ENCODE results near the gene NDST4. TPM values are rescaled to one million over a fixed set of nuclear protein-coding genes. Genes with fewer than 3 reads are reported as not detected.
A peak's percentile ranks its signal among the peaks of the same experiment; 100 is the strongest.

The NDST4 gene
- total RNA-seq, 1 donor from 2014 or later, result not detected

- no peak for DNase-seq (ENCODE audit: low read depth in 2 of 2)
Observed at GRCh38 chr4:114791976-114792375, 321.4 kb downstream of the NDST4 start.

GRCh38 chr4:114785570-114785969 is 327.9 kb downstream of the NDST4 start:
- no peak for DNase-seq (ENCODE audit: low read depth in 2 of 2)

- DNase-seq (ENCODE audit: low read depth in 2 of 2), result no peak
Observed at GRCh38 chr4:114783215-114783595, 330.2 kb downstream of the NDST4 start.

DNA sequence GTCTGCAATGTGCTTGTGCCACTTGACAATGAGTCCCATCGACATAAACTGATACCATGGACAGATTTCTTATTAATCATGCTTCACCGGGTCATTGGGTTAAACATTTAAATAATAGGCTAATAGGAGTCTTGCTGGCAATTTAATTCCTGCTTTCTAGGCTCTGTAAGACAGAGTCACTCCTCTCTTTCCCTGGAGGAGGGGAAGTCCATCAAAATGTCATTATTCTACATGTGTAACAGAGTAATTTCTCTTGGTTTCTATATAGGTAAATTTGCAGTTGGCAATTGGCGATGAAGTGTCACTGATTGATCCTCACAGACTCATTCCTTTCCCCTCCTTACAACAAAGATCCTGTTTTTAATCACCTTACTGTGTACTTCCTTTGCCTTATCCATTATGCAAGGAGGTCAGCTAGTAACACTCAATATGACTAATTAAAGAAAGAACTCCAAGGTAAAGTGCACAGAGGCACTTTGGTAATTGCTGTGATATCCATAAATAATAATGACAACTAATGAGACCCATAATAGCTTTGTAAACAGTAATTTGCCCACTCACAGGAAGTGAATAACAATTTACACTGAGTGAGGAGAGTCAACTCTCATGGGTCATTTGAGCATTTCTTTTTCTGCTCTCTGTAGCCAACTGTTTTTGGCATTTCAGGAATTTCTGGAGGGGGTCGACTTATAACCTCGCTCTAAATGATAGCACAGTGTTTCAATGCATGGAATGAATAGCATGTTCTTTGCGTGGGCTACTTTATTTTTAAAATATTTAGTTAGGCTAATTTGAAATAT is 330.8 kb downstream of the NDST4 start:
- no peak for DNase-seq (ENCODE audit: low read depth in 2 of 2)

- DNase-seq (ENCODE audit: low read depth in 2 of 2), result peak in 1 of 2 donors; percentile 69
Observed at GRCh38 chr4:114780205-114780604, 333.2 kb downstream of the NDST4 start.

All from lung microvascular endothelial cell (primary cell).